GM21576 (cell line): ENCODE data around the gene USP25.

ENCODE experiments used
- ATAC-seq: cut with Tn5 transposase; IDR thresholded peaks from one replicate; pipeline ENCODE4 v1.9.1; 2021; ENCODE audit warnings: mild to moderate bottlenecking, moderate library complexity; ENCODE audit not compliant: unreplicated experiment

USP25 gene, protein sequence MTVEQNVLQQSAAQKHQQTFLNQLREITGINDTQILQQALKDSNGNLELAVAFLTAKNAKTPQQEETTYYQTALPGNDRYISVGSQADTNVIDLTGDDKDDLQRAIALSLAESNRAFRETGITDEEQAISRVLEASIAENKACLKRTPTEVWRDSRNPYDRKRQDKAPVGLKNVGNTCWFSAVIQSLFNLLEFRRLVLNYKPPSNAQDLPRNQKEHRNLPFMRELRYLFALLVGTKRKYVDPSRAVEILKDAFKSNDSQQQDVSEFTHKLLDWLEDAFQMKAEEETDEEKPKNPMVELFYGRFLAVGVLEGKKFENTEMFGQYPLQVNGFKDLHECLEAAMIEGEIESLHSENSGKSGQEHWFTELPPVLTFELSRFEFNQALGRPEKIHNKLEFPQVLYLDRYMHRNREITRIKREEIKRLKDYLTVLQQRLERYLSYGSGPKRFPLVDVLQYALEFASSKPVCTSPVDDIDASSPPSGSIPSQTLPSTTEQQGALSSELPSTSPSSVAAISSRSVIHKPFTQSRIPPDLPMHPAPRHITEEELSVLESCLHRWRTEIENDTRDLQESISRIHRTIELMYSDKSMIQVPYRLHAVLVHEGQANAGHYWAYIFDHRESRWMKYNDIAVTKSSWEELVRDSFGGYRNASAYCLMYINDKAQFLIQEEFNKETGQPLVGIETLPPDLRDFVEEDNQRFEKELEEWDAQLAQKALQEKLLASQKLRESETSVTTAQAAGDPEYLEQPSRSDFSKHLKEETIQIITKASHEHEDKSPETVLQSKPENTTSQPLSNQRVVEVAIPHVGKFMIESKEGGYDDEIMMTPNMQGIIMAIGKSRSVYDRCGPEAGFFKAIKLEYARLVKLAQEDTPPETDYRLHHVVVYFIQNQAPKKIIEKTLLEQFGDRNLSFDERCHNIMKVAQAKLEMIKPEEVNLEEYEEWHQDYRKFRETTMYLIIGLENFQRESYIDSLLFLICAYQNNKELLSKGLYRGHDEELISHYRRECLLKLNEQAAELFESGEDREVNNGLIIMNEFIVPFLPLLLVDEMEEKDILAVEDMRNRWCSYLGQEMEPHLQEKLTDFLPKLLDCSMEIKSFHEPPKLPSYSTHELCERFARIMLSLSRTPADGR

DNA sequence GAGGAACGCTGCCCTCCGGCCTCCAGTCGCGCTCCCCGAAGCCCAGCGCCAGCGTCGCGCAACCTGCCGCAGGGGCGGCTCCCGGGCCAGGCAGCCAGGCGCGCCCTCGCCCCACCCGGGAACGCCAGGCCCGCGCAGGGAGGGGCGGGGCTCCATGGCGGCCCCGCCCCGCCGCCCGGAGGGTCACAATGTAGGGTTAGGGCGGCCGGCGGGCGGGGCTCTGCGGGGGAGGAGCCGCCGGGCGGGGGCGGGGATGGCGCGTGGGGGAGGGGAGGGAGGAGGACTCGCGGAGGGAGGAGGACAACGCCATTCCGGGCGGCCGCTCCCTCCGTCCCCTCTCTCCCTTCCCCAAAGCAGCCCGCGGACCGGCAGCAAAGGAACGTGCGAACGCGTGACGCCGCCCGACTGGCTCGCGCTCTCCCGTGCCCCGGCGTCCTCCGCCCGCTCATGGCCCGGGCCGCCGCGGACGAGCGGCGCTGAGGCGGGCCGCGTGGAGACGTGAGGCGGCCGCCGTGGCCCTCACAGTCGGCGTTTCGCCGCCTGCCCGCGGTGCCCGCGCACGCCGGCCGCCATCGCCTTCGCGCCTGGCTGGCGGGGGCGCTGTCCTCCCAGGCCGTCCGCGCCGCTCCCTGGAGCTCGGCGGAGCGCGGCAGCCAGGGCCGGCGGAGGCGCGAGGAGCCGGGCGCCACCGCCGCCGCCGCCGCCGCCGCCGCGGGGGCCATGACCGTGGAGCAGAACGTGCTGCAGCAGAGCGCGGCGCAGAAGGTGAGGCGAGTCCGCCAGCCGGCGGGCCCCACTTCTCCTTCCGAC, at the start of gene USP25:
Gene USP25 (plus strand): TSS at position 309 of the 810 bp plus-strand sequence. CDS start 412 bp downstream, at position 721.
- ATAC-seq = peak; percentile 67

DNA sequence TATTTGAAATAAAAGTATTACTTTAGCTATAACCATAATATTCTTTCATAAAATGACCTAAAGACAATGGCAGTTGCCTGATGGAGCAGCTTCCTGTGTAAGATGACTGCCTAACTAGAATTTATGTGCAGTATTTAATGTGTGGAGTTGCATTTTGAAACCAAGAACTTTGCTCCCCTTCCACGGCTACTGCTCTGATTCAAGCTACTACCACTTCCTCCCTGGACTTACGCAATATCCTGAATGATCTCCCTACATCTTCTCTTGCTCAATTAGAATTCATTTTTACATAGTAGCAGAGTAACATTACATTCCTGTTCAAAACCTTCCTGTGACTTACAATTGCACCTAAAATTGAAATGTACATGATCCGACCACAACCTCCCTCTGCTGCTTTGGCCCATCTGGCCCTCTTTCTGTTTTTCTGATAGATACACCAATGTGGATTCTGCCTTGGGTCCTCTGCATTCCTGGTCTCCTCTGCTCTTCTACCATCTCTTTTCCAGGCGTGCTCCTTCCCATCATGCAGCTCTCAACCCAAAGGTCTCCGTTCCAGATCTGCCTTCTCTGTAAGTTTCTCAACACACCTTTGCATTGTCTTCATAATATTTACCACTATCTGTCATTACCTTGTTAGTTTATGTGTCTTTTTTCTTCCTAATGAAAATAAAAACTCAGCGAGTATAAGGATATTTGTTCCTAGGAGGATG, 47.4 kb upstream of the USP25 start:
- ATAC-seq = no peak

DNA sequence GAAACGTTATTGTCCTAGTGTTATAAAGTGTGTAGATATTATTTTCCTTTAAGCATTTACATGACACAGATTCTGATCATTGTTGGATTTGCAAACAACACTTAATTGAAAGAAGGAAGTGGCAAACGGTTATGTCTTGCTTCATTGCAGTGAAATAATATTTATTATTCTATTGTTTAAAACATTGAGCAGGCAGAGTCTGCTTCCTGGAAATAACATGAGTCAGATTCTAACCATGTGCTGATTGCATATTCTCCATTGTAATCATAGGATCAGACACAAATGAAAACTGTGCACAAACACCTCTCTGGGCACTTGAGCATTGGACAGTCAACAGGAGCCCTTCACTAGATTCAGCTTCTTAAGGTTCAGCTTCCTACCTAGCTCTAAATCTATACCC, 46.8 kb upstream of the USP25 start:
- ATAC-seq = no peak

DNA sequence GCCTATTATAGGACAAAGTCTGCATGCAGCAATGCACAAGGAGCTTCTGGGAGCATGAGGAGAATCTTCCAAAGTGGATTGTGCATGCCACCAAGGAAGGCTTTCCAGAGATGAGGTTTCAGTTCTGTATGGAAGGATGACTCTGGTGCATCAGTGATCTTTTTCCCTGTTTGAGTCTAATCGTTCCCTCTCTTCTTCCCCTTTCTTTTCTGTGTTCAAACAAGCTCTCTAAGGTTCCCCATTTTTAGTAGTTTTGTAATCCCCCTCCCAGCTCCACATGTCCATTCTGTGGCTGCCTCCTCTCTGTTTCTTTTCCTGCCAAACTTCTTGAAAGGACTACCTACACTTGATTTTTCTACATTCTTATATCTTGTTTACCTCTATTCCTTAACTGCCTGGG, 43.3 kb upstream of the USP25 start:
- no peak for ATAC-seq

DNA sequence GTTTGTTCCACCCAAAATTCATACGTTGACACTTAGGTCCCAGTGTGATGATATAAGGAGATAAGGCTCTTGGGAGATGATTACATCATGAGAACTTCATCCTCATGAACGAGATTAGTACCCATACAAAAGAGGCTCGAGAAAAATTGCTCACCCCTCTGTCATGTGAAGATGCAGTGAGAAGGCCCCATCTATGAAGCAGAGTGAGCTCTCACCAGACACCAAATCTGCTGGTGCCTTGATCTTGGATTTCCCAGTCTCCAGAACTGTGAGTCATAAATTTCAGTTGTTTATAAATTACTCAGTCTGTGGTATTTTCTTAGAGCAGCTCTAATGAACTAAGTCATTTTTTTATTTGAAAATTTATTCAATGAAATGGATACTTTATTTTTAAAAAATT, 42.6 kb upstream of the USP25 start:
- no peak for ATAC-seq

DNA sequence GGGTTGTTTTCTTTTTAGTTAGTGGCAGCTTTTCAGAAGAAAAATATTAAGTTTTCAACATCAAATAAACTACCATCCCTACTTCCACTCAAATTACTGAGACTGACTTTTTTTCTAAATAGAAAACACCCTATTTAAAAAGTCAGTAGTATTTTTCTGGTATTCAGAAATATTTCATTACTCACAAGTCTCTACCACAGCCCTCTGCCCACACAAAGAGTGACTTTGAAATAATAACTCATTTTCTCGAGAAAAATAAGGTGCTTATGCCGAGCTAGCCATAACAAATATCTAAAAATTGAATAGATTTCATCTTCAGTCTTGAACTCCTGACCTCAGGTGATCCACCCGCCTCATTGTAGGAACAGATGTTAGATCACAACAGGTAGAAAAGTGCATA, 41.8 kb upstream of the USP25 start:
- no peak for ATAC-seq

DNA sequence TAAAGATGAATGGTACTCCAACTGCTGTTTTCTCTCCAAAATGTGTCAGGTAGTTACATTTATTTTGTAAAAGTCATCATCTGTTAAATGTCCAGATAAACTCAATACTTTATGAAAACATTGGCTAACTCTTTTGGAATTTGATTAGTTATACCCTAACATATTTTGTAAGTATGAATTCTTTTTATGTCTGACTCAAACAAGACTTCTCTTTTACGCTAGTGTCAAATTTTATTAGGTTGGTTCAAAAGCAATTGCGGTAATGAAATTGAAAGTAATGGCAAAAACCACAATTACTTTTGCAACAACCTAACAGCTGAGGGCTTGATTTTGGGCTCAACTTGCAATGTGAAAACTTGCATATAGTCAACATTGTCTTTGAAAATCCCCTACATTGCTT, 41.0 kb upstream of the USP25 start:
- no peak for ATAC-seq

DNA sequence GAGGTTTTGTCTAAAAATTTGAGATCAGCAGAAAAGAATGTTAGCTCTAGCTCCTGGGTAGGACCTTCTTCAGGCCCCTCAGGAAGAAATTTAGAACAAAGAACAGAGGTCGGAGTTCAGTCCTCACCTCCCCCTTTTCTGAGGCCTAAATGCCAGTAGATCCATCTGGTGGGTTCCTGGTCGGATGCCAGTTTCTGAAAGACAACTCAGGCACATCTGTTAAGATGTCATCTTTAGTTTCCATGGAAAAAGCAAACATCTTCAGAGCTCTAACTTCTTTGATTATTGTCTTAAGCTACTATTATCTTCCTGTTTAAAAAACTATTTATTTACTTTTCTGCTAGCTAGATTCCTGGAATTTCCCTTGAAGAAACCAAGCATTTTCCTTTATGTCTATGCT, 37.1 kb upstream of the USP25 start:
- no peak for ATAC-seq

DNA sequence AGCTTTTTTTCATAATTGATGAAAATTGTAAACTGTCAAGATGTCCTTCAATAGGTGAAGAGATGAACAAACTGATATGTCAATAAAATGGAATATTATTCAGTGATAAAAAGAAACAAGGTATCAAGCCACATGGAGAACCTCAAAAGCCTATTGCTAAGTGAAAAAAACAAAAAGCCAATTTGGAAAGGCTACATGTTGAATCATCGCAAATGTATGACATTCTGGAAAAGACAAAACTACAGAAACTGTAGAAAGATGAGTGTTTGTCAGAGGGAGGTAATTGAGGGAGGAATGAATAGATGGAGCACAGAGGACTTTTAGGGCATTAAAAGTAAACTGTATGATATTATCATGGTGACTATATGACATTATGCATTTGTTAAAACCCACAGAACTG, 34.5 kb upstream of the USP25 start:
- no peak for ATAC-seq

DNA sequence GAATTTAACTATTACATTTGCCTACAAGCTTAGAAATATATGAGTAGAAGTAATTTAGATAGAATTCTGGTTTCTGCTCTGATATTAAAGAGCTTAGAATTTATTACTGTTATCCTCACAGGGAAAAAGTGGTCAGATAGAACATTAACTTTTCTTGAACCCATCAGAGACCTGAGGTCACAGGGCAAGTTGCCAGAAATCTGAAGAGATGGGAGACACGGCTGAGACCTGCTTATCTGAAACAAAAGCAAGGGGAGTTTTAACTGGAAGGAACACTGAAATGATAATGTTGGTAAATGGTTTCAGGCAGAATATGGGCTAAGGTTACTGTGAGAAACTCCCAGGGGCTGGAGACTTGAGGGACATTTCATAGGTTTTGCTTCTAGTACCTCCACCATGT, 28.0 kb upstream of the USP25 start:
- no peak for ATAC-seq

DNA sequence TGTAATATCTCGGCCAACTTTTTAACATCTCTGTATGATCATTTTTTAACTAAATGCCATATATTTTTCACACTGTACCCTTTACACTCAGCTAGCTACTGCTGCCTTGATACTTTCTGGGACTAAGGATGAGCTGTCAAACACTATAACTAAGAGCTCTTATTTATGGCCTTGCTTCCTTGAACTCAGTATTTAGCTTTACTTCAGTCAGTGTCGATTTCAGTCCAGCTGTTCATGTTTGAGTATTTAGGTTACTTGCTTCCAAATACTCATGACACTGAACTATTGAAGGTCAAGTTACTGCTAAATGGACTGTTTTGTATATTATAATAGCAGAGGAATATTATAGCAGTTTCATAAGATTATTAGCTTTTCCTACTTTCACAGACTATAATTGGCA, 25.9 kb upstream of the USP25 start:
- no peak for ATAC-seq

DNA sequence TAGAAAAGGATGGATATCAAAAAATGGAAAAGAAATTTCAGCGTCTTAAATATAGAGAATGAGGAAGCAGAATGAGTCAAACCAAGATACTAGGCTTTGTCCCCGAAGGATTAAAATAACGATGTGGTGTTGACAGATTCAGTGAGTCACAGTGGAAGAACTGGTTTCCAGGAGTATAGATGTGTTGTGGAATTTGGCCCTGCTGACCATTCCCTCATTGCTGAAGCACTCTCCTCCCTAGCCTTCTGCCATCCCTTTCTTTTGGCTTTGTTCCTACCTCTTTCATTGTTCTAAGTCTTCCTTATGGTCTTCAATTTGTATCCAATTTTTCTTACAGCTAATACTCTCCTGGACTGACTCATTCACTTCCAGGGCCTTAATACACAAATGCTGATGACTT, 23.1 kb upstream of the USP25 start:
- ATAC-seq = no peak

DNA sequence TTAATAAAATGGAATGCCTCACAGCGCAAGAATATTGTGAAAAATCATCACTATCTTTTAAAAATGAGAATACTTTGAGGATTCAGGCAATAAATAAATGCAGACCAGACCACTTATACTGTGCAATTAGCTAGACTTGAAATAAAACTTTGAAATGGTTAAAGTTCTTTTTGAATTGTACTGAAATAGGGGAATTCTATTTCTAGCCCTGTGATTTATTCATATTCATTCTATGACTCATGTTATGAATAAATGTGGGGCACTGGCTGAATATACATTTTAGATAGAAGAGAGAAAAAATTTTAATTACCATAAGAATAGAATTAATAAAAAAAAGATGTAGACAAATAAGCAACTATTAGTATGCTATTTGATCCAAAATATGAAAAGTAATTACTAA, 16.4 kb upstream of the USP25 start:
- no peak for ATAC-seq

DNA sequence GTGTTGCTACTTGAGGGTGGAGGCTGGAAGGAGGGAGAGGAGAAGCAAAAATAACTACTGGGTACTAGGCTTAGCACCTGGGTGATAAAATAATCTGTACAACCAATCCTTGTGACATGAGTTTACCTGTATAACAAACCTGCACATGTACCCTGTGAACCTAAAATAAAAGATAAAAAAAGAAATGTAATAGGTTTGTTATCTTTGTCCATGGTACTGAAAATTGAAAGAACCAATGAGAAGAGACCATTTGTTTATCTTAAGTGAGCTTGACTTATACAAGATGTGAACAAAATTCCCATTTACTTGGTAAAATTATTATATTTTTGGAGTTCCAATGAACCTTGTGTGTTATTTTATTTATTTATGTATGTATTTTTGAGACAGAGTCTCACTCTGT, 11.1 kb upstream of the USP25 start:
- no peak for ATAC-seq

DNA sequence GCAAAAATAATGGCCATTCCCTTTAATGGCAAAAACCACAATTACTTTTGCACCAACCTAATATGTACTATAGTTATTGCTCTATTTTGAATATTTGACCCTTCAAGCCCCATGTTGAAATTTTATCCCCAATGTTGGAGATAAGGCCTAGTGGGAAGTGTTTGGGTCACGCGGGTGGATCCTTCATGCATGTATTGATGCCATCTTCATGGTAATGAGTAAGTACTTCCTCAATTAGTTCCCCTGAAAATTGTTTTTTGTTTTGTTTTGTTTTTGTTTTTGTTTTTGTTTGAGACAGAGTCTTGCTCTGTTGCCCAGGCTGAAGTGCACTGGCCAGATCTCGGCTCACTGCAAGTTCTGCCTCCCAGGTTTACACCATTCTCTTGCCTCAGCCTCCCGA, 9.8 kb upstream of the USP25 start:
- ATAC-seq = no peak

DNA sequence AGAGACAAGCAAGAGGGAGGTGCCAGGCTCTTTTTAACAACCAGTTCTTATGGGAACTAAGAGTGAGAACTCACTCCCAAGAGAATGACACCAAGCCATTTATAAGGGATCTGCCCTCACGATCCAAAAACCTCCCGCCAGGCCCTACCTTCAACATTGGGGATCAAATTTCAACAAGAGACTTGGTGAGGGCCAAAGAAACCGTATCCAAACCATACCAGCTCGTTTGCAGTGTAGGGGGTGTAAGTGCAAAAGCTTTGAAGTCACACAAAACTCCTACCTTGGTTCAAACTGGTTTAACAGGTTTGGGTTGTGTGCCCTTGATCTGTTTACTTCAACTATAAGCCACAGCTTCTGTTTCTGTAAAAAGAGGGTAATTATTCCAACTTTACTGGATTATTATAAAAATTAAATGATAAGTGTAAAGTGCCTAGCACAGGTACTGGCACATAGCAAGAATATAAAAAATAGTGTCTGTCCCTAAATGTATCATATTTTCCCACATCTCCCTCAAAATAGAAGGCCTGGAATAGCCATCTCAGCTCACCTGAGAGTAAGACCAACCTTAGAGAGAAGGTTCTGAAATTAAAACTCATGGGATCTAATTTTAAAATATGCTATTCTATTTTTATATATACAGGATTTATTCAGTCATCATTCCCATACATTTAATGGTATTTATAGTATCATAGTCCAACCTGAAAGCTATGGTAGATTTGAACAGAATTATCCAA, 7.0 kb upstream of the USP25 start:
- no peak for ATAC-seq

DNA sequence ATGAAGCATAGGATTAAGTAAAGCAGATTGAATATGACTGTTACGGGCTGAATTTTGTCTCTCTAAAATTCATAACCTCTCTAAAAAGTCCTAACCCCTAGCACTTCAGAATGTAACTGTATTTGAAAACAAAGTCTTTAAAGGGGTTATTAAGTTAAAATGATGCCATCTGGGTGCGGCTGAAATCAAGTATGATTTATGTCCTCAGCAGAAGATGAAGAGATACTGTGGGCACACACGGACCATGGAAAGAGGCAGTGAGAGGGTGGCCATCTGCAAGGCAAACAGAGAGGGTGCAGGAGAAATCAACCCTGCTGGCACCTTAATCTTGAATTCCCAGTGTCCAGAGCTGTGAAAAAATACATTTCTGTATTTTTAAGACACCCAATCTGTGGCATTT, 3.8 kb upstream of the USP25 start:
- no peak for ATAC-seq

DNA sequence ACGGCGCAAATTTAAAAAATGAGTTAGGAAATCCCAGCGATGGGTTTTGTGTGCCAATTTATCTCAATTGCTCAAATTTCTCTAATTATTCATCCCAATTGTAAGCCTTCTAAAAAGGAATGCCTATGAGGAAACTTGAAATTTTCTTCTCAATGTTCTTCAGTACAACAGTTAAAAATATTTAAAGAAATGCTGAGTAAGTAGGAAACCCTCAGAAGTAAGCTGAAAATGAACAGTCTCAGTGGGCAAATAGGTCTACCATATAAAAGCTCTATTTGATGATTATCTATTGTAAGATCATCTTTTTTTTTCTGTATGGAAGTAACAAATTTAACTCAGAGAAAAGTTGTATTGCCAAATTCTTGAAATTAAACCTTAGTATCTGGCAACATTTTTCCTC, 1.7 kb upstream of the USP25 start:
- no peak for ATAC-seq

DNA sequence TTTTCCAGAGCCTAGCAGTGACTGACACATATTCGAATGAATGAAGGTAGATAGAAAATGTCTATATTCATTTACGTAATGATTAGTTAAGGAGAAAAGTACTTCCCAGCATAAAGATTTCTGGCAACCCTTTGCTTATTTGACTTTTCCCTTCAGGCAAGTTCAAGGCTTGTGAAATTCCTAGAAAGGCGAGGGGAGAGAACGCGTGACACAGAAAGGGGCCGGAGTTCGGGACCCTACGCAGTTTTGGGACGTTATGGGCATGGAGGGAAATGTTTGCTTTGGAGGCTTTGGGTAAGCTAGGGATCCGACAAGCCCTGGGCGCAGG, 472 bp upstream of the USP25 start:
- no peak for ATAC-seq
